HG03354 (cell line): ENCODE measurements around the gene CLIC3.

Experiments
- ATAC-seq: cut with Tn5 transposase; IDR thresholded peaks from one replicate; pipeline ENCODE4 v1.9.1; 2021; ENCODE audit warnings: mild to moderate bottlenecking; ENCODE audit not compliant: unreplicated experiment, poor library complexity, severe bottlenecking

CLIC3 gene

GRCh38 chr9:136946228-136947027 is 49.9 kb downstream of the CLIC3 start:
- no peak for ATAC-seq

DNA sequence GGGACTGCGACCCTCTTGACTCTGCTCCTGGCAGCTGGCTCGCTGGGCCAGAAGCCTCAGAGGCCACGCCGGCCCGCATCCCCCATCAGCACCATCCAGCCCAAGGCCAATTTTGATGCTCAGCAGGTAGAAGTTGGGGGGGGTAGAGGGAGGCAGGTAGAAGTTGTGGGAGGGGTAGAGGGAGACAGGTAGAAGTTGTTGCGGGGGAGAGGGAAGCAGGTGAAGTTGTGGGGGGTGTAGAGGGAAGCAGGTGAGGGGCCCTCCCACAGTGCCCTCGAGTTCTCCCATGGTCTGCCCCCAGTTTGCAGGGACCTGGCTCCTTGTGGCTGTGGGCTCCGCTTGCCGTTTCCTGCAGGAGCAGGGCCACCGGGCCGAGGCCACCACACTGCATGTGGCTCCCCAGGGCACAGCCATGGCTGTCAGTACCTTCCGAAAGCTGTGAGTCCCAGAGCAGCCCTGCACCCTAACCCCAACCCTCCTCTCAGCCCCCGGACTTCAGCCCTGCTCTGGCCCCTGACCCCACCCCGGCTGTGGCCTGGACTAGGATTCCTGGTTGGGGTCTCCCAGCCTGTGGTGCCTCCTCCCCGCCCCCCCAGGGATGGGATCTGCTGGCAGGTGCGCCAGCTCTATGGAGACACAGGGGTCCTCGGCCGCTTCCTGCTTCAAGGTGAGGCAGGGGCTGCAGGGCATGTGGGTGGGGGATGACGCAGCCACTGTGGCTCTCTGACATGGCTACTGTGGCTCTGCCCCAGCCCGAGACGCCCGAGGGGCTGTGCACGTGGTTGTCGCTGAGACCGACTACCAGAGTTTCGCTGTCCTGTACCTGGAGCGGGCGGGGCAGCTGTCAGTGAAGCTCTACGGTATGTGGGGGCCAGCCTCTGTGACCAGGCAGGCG is 50.8 kb downstream of the CLIC3 start:
- no peak for ATAC-seq
